Fibroblast of lung (primary cell): ENCODE results near the gene RGS19. TPM values are rescaled to one million over a fixed set of nuclear protein-coding genes. Genes with fewer than 3 reads are reported as not detected.

Experiments used
- DNase-seq, 2 donors: peaks; one replicate each; pipeline versions ENCODE4 v3.0.0 to v3.0.0-alpha.2; 2010; ENCODE audit warnings: low read depth in 2 of 2
- H2AFZ ChIP-seq: 2 replicates; pipeline ENCODE4 v1.5.1; 2012; ENCODE audit warnings: low read length, control low read depth, inconsistent platforms
- H3K27ac ChIP-seq: 2 replicates; pipeline ENCODE4 v1.5.1; 2011; ENCODE audit warnings: low read length, control low read depth; ENCODE audit not compliant: insufficient read depth
- H3K27me3 ChIP-seq: 2 replicates; pipeline ENCODE4 v1.5.1; 2011; ENCODE audit warnings: mild to moderate bottlenecking, low read length; ENCODE audit not compliant: control insufficient read depth, insufficient read depth
- H3K36me3 ChIP-seq: 2 replicates; pipeline ENCODE4 v1.5.1; 2011; ENCODE audit warnings: low read length; ENCODE audit not compliant: control insufficient read depth, insufficient read depth
- H3K4me1 ChIP-seq: 2 replicates; pipeline ENCODE4 v1.5.1; 2011; ENCODE audit warnings: low read length; ENCODE audit not compliant: control insufficient read depth, insufficient read depth; ENCODE audit errors: extremely low read depth
- H3K4me2 ChIP-seq: 2 replicates; pipeline ENCODE4 v1.5.1; 2011; ENCODE audit warnings: low read length, control low read depth; ENCODE audit not compliant: insufficient read depth; ENCODE audit errors: extremely low read depth
- H3K4me3 ChIP-seq, 4 experiments: fragments of 200-600 bp in 1 of 4; sonication (generic) in 1 of 4; replicated peaks in 1 of 4; 2 replicates each; pipeline ENCODE4 v1.5.1; 2011 to 2016; ENCODE audit warnings: low read length in 4 of 4, low read depth in 3 of 4, mild to moderate bottlenecking in 3 of 4, control low read depth in 2 of 4, inconsistent platforms in 1 of 4, mixed read lengths in 1 of 4; ENCODE audit not compliant: insufficient read depth in 1 of 4; ENCODE audit errors: control extremely low read depth in 1 of 4
- H3K79me2 ChIP-seq: 2 replicates; pipeline ENCODE4 v1.5.1; 2012; ENCODE audit warnings: mild to moderate bottlenecking, low read length, inconsistent platforms; ENCODE audit not compliant: control insufficient read depth, insufficient read depth
- H3K9ac ChIP-seq: 2 replicates; pipeline ENCODE4 v1.5.1; 2011; ENCODE audit warnings: mild to moderate bottlenecking, low read length, control low read depth; ENCODE audit not compliant: insufficient read depth
- H3K9me3 ChIP-seq: 2 replicates; pipeline ENCODE4 v1.5.1; 2012; ENCODE audit warnings: low read depth, low read length; ENCODE audit not compliant: control insufficient read depth, insufficient read depth
- H4K20me1 ChIP-seq: 2 replicates; pipeline ENCODE4 v1.5.1; 2011; ENCODE audit warnings: low read length; ENCODE audit not compliant: control insufficient read depth, insufficient read depth; ENCODE audit errors: extremely low read depth
- CTCF ChIP-seq, 2 donors: IDR thresholded peaks in 1 of 2; conservative IDR thresholded peaks in 1 of 2; 1 replicate in 1 of 2; 2 replicates in 1 of 2; pipeline ENCODE4 v1.5.1; 2011 to 2012; ENCODE audit warnings: low read length in 2 of 2, control low read depth in 1 of 2, inconsistent platforms in 1 of 2, low read depth in 1 of 2, mild to moderate bottlenecking in 1 of 2
- EZH2 ChIP-seq: IDR thresholded peaks from 2 replicates; pipeline ENCODE4 v1.5.1; 2012; ENCODE audit warnings: low read length, control low read depth, mild to moderate bottlenecking; ENCODE audit errors: missing control alignments
- polyA plus RNA-seq, 2 donors: library from polyadenylated mRNA; depleted of rRNA in 1 of 2; stranded (reverse) in 1 of 2; unstranded in 1 of 2; fragments of >200 nt; gene quantifications; 2 replicates each; pipeline ENCODE4 v1.2.1, GENCODE V29; 2011 to 2012; ENCODE audit warnings: missing spikeins in 1 of 2
- total RNA-seq: library from RNA; depleted of rRNA; stranded (reverse); fragments of >200 nt; gene quantifications from 2 replicates; pipeline ENCODE4 v1.2.1, GENCODE V29; 2014

RGS19 gene
- total and polyA plus RNA-seq, 2 donors (not counting 1 experiment from before 2014, with no cell fraction given), result 5.8 to 9.1 TPM

- Histone ChIP-seq H2AFZ (no peak overlapping the region), H3K27ac (no peak overlapping the region), H3K4me1 (no peaks in the 10 kb centered on the region), H3K4me3 (no peak overlapping the region), H3K4me2 (no peak overlapping the region), H3K79me2 (no peaks in the 10 kb centered on the region), H3K27me3 (peaks cover 8% of the 10 kb centered on the region), H3K9me3 (no peaks in the 10 kb centered on the region), H3K36me3 (no peaks in the 10 kb centered on the region), H4K20me1 (no peaks in the 10 kb centered on the region), H3K9ac (no peak overlapping the region)
- no peak for DNase-seq
- TF ChIP-seq EZH2 (no peak), CTCF (conservative IDR thresholded peaks at IDR 0.05 in 1 of 2, IDR thresholded peaks at IDR 0.05 in 1 of 2; ENCODE audit: low read depth in 1 of 2, low read length in 2 of 2) (no peak)
Observed at GRCh38 chr20:64052326-64052722, 27.0 kb downstream of the RGS19 start.

- H3K36me3 ChIP-seq, result no peaks in the 10 kb centered on the region
- H3K27ac ChIP-seq, result no peak overlapping the region
- no peak overlapping the region for H3K4me3 ChIP-seq
- no peaks in the 10 kb centered on the region for H4K20me1 ChIP-seq
- H2AFZ ChIP-seq, result no peak overlapping the region
- no peaks in the 10 kb centered on the region for H3K4me1 ChIP-seq
- H3K9ac ChIP-seq, result no peak overlapping the region
- no peak overlapping the region for H3K4me2 ChIP-seq
- DNase-seq, result no peak
- peaks cover 11% of the 10 kb centered on the region for H3K27me3 ChIP-seq
- TF ChIP-seq CTCF (conservative IDR thresholded peaks at IDR 0.05 in 1 of 2, IDR thresholded peaks at IDR 0.05 in 1 of 2; ENCODE audit: low read depth in 1 of 2, low read length in 2 of 2), result no peak
- no peak for TF ChIP-seq EZH2
- no peaks in the 10 kb centered on the region for H3K9me3 ChIP-seq
- no peaks in the 10 kb centered on the region for H3K79me2 ChIP-seq
Observed at GRCh38 chr20:64051561-64052325, 27.6 kb downstream of the RGS19 start.

- Histone ChIP-seq H3K4me2 (no peak overlapping the region), H3K79me2 (no peaks in the 10 kb centered on the region), H3K9ac (no peak overlapping the region), H3K9me3 (no peaks in the 10 kb centered on the region), H3K36me3 (no peaks in the 10 kb centered on the region), H2AFZ (no peak overlapping the region), H3K4me1 (no peaks in the 10 kb centered on the region), H3K27me3 (peaks cover 11% of the 10 kb centered on the region), H4K20me1 (no peaks in the 10 kb centered on the region), H3K27ac (no peak overlapping the region), H3K4me3 (no peak overlapping the region)
- TF ChIP-seq CTCF (conservative IDR thresholded peaks at IDR 0.05 in 1 of 2, IDR thresholded peaks at IDR 0.05 in 1 of 2; ENCODE audit: low read depth in 1 of 2, low read length in 2 of 2) (no peak), EZH2 (no peak)
- DNase-seq, result no peak
Observed at GRCh38 chr20:64051033-64051452, 28.3 kb downstream of the RGS19 start.
